DND-41 (cell line): ENCODE results near the gene SRA1.

ENCODE experiments used
- ATAC-seq: fragments of 200-7000 bp; cut with Tn5 transposase; 3 replicates; pipeline ENCODE4 v1.9.1; 2021; ENCODE audit warnings: low read depth; ENCODE audit not compliant: insufficient read depth
- DNase-seq: peaks from one replicate; pipeline ENCODE4 v3.0.0-alpha.2; 2020
- H2AFZ ChIP-seq: 2 replicates; pipeline ENCODE4 v1.6.0; 2012; ENCODE audit warnings: low read depth, low read length
- H3K27ac ChIP-seq: 2 replicates; pipeline ENCODE4 v1.5.1; 2012; ENCODE audit warnings: low read length, inconsistent platforms
- H3K27me3 ChIP-seq: fragments of 200-600 bp; sonication (generic); 2 replicates; pipeline ENCODE4 v1.6.0; 2012; ENCODE audit warnings: low read length, mild to moderate bottlenecking, inconsistent platforms; ENCODE audit not compliant: insufficient read depth, poor library complexity
- H3K36me3 ChIP-seq: 2 replicates; pipeline ENCODE4 v1.5.1; 2012; ENCODE audit warnings: low read length, inconsistent platforms; ENCODE audit not compliant: insufficient read depth
- H3K4me1 ChIP-seq: 2 replicates; pipeline ENCODE4 v1.5.1; 2012; ENCODE audit warnings: mild to moderate bottlenecking, low read length; ENCODE audit not compliant: insufficient read depth
- H3K4me2 ChIP-seq: 2 replicates; pipeline ENCODE4 v1.6.0; 2012; ENCODE audit warnings: mild to moderate bottlenecking, moderate library complexity, low read length, inconsistent platforms; ENCODE audit not compliant: insufficient read depth
- H3K4me3 ChIP-seq, 2 experiments: fragments of 200-600 bp in 1 of 2; shearing (Covaris generic) in 1 of 2; 2 replicates each; pipeline ENCODE4 v1.5.1; 2012 to 2016; ENCODE audit warnings: inconsistent platforms in 2 of 2, low read length in 2 of 2, mild to moderate bottlenecking in 2 of 2, low read depth in 1 of 2, moderate library complexity in 1 of 2
- H3K79me2 ChIP-seq: 2 replicates; pipeline ENCODE4 v1.6.0; 2012; ENCODE audit warnings: low read length, inconsistent platforms; ENCODE audit not compliant: insufficient read depth
- H3K9ac ChIP-seq: 2 replicates; pipeline ENCODE4 v1.6.0; 2012; ENCODE audit warnings: low read depth, mild to moderate bottlenecking, inconsistent platforms, low read length, moderate library complexity
- H3K9me3 ChIP-seq: 2 replicates; pipeline ENCODE4 v1.5.1; 2012; ENCODE audit warnings: low read length, moderate library complexity, mild to moderate bottlenecking, inconsistent platforms; ENCODE audit not compliant: insufficient read depth, severe bottlenecking
- H4K20me1 ChIP-seq: 2 replicates; pipeline ENCODE4 v1.6.0; 2012; ENCODE audit warnings: low read length; ENCODE audit not compliant: insufficient read depth
- EZH2 ChIP-seq: IDR thresholded peaks from 3 replicates; pipeline ENCODE4 v1.6.1; 2012; ENCODE audit warnings: borderline replicate concordance, low read depth, mild to moderate bottlenecking, moderate library complexity, low read length, inconsistent platforms; ENCODE audit not compliant: severe bottlenecking
- TF ChIP-seq, protein P1 (sequence below): IDR thresholded peaks from 2 replicates; pipeline ENCODE4 v1.5.1; 2012; ENCODE audit warnings: borderline replicate concordance, low read length, moderate library complexity, mild to moderate bottlenecking; ENCODE audit not compliant: poor library complexity, severe bottlenecking; ENCODE audit errors: extremely low read depth

The SRA1 gene

DNA sequence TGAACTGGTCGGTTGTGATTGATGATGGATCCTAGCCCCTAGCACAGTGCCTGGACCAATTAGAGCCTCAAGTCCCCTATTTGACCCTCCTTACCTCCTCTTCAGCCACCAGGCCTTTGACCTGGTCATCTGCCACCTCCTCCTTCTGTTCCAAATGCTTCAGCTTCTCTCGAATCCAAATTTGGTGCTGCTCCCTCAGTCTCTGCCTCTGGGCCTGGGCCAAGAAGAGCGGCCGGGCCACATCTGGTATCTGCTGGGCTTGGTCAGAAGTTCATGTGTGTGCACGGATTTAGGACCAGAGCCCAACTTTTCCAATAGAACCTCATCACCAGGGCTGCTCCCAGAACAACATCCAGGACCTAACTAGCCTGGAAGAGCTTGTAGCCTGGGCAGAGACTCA lies 13.8 kb upstream of the SRA1 start:
- Histone ChIP-seq H2AFZ (no peak overlapping the region), H3K9me3 (no peaks in the 10 kb centered on the region), H3K79me2 (peaks cover 11% of the 10 kb centered on the region), H3K27me3 (no peaks in the 10 kb centered on the region), H3K27ac (no peak overlapping the region), H3K4me1 (peaks cover 11% of the 10 kb centered on the region), H3K36me3 (peaks cover 30% of the 10 kb centered on the region), H3K4me2 (no peak overlapping the region), H3K9ac (no peak overlapping the region), H3K4me3 (no peak overlapping the region), H4K20me1 (0 out of 2 replicates have a peak, but pooled peaks cover 5% of the 10 kb centered on the region)
- no peak for ATAC-seq
- DNase-seq: no peak
- TF ChIP-seq, protein P1, sequence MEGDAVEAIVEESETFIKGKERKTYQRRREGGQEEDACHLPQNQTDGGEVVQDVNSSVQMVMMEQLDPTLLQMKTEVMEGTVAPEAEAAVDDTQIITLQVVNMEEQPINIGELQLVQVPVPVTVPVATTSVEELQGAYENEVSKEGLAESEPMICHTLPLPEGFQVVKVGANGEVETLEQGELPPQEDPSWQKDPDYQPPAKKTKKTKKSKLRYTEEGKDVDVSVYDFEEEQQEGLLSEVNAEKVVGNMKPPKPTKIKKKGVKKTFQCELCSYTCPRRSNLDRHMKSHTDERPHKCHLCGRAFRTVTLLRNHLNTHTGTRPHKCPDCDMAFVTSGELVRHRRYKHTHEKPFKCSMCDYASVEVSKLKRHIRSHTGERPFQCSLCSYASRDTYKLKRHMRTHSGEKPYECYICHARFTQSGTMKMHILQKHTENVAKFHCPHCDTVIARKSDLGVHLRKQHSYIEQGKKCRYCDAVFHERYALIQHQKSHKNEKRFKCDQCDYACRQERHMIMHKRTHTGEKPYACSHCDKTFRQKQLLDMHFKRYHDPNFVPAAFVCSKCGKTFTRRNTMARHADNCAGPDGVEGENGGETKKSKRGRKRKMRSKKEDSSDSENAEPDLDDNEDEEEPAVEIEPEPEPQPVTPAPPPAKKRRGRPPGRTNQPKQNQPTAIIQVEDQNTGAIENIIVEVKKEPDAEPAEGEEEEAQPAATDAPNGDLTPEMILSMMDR: no peak
- no peak for TF ChIP-seq EZH2

DNA sequence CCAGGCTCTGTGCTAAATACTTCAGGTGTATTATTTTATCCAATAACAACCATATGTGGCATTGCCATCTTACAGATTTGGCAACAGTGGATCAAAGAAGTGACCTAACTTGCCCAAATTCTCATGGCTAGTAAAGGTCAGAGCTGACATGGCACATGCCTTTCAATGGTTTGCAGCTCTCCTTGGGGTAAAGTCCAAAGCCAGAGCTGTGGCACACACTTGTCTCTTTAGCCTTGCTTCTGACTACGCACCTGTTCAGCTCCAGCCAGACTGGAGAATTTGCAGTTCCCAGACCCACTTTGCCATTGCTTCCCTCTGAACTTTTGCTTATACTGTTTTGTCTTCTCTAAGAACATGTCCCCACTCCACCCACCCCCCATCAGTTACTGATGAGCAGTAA lies 13.2 kb upstream of the SRA1 start:
- H3K27me3 ChIP-seq: no peaks in the 10 kb centered on the region
- no peak overlapping the region for H3K4me3 ChIP-seq
- no peak overlapping the region for H3K27ac ChIP-seq
- H3K36me3 ChIP-seq: peaks cover 35% of the 10 kb centered on the region
- ATAC-seq: no peak
- TF ChIP-seq, protein P1: no peak
- no peak overlapping the region for H3K4me2 ChIP-seq
- H2AFZ ChIP-seq: no peak overlapping the region
- H3K9me3 ChIP-seq: no peaks in the 10 kb centered on the region
- H3K4me1 ChIP-seq: peaks cover 17% of the 10 kb centered on the region
- H3K79me2 ChIP-seq: peaks cover 17% of the 10 kb centered on the region
- no peak overlapping the region for H3K9ac ChIP-seq
- 0 out of 2 replicates have a peak, but pooled peaks cover 5% of the 10 kb centered on the region for H4K20me1 ChIP-seq
- no peak for DNase-seq

DNA sequence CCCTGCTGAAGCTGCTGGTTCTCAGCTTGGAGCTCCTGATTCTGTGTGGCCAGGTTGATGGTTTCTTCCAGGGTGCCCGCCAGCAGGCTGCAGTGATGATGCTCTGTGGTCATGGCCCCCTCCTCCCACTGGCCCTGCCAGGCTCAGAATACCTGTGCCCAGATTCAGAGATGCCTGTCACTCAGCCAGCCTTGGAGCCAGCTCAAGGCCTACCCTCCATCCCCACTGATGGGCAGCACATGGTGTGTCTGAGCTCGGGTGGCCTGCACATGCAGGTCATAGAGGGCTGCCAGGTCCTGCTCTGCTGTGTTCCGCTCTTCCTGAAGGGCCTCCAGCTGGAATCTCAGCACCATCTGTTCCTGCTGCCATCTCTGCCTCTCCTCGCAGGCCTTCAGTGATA lies 12.8 kb upstream of the SRA1 start:
- no peak for ATAC-seq
- H3K9me3 ChIP-seq: no peaks in the 10 kb centered on the region
- peaks cover 21% of the 10 kb centered on the region for H3K4me1 ChIP-seq
- DNase-seq: no peak
- no peak overlapping the region for H2AFZ ChIP-seq
- no peaks in the 10 kb centered on the region for H3K27me3 ChIP-seq
- H3K79me2 ChIP-seq: peaks cover 22% of the 10 kb centered on the region
- no peak overlapping the region for H3K9ac ChIP-seq
- 0 out of 2 replicates have a peak, but pooled peaks cover 5% of the 10 kb centered on the region for H4K20me1 ChIP-seq
- TF ChIP-seq, protein P1: no peak
- TF ChIP-seq EZH2: no peak
- no peak overlapping the region for H3K4me3 ChIP-seq
- H3K27ac ChIP-seq: no peak overlapping the region
- H3K4me2 ChIP-seq: no peak overlapping the region
- peaks cover 35% of the 10 kb centered on the region for H3K36me3 ChIP-seq

DNA sequence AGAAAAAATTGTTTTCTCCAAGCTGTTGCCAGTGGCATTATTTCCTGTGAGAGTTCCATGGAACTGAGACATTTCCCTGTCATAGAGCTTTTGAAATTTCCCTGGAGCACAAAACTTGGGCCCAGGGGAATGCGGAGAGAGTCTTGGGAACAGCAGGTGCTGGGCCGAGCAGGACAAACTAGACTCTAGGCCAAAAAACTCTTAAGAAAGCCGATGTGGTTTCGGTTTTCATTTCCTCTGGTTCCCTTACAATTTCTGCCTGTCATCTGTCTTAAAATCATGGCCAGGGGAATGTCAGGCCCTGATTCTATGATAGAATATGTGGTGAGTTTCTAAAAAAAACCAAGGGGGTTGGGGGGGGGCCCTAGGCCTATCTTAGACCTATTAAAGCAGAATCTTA lies 11.9 kb upstream of the SRA1 start:
- Histone ChIP-seq H3K4me1 (peaks cover 21% of the 10 kb centered on the region), H4K20me1 (0 out of 2 replicates have a peak, but pooled peaks cover 5% of the 10 kb centered on the region), H3K9me3 (no peaks in the 10 kb centered on the region), H3K27ac (no peak overlapping the region), H3K9ac (no peak overlapping the region), H3K4me3 (no peak overlapping the region), H2AFZ (no peak overlapping the region), H3K4me2 (no peak overlapping the region), H3K36me3 (peaks cover 35% of the 10 kb centered on the region), H3K27me3 (no peaks in the 10 kb centered on the region), H3K79me2 (peaks cover 29% of the 10 kb centered on the region)
- no peak for TF ChIP-seq EZH2
- TF ChIP-seq, protein P1: no peak
- ATAC-seq (no peak), DNase-seq (no peak)
